GM12874 (cell line): ENCODE measurements around the gene CAT.

ENCODE experiments used
- TF ChIP-seq, protein P1 (sequence below): IDR thresholded peaks from 2 replicates; pipeline ENCODE4 v1.5.1; 2011; ENCODE audit warnings: low read depth, mild to moderate bottlenecking, control low read depth, low read length, moderate library complexity; ENCODE audit not compliant: insufficient read depth

CAT gene

GRCh38 chr11:34441814-34442213, 3.1 kb downstream of the CAT start:
- TF ChIP-seq, protein P1, sequence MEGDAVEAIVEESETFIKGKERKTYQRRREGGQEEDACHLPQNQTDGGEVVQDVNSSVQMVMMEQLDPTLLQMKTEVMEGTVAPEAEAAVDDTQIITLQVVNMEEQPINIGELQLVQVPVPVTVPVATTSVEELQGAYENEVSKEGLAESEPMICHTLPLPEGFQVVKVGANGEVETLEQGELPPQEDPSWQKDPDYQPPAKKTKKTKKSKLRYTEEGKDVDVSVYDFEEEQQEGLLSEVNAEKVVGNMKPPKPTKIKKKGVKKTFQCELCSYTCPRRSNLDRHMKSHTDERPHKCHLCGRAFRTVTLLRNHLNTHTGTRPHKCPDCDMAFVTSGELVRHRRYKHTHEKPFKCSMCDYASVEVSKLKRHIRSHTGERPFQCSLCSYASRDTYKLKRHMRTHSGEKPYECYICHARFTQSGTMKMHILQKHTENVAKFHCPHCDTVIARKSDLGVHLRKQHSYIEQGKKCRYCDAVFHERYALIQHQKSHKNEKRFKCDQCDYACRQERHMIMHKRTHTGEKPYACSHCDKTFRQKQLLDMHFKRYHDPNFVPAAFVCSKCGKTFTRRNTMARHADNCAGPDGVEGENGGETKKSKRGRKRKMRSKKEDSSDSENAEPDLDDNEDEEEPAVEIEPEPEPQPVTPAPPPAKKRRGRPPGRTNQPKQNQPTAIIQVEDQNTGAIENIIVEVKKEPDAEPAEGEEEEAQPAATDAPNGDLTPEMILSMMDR, result no peak

GRCh38 chr11:34443136-34443535, 4.4 kb downstream of the CAT start:
- TF ChIP-seq, protein P1, result no peak

DNA sequence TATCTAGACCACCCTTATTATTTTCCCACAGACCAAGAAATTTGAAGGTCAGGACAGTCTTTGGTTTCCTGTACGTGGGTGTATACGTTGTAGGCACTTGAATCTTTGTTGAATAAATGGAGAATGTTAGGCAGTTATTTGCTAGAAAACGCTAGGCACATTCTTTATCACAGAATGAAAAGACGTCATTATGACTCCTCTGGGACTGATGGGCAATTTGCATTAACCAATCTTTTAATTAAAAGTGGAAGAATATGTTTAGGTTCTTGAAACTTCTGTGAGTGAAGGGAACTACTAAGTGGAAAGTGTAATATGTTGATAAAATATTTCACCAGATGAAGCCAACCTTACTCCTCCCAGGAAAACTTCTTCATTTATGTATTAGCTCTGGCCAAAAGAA, 5.7 kb downstream of the CAT start:
- TF ChIP-seq, protein P1, result no peak

- TF ChIP-seq, protein P1, result no peak
Measured at GRCh38 chr11:34445956-34446355, 7.2 kb downstream of the CAT start.

GRCh38 chr11:34446386-34446785, 7.7 kb downstream of the CAT start:
- TF ChIP-seq, protein P1, result no peak

DNA sequence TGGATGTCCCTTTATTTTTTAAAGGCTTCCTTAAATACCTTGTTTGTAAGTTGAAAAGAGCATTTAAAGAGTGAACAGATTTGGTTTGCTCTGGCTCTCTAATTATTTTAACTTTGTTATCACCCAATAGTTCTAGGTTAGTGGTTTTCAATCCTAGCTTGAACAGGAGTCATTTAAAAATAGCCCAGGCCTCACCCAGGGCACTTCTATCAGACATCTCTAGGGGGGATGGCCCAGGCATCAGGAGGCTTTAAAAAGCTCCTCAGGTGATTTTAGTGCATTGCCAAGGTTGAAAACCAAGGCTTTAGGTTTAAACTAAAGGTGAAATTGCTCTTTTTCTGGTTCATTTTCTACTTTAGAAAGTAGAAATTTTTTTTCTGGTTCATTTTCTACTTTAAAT, 8.3 kb downstream of the CAT start:
- TF ChIP-seq, protein P1, result no peak

GRCh38 chr11:34448223-34448994, 9.7 kb downstream of the CAT start:
- TF ChIP-seq, protein P1, result no peak
